ENCODE data around the gene RRP8. TPM values are rescaled to one million over a fixed set of nuclear protein-coding genes. Genes with fewer than 3 reads are reported as not detected.

Gene RRP8
- total RNA-seq, 1 donor from 2014 or later = 29.4 TPM

DNA sequence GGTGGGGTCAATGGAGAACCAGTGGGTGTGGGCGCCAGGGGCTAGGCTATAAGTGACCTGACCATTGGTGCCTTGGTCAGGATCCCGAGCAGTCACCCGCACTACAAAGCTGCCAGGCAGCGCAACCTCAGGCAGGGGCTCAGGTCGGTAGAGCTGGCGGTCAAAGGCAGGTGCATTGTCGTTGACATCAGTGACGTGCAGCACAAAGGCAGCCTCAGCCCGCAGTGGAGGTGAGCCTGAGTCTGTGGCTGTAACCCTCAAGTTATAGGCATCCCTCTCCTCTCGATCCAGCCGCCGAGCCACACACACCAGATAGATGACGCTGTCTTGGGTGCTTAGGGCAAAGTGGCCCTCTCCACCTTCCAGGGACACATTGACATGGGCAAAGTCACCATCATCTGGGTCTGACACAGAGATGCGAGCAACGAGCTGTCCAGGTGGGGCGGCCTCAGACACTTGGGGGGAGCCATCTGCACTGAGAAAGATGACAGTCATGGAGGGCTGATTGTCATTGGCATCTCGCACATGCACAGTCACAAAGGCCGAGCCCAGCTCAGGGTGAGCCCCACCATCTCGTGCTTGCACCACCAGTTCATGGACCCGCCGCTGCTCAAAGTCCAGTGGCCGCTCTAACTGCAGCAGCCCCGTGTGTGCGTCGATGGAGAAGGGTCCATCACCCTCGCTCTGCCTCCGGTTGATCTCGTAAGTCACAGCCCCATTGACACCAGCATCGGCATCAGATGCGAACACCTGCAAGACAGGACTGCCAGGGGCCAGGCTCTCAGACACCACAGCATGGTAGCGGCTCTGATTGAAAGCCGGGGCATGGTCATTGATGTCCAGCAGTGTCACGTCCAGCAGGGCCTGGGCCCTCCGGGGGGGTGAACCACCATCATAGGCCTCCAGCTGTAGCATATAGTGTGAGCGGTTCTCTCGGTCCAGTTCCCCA, 36.9 kb upstream of the RRP8 start:
- H3K36me3 Mint-ChIP-seq (ENCODE audit: low read depth) = no peaks in the 10 kb centered on the region
- no peaks in the 10 kb centered on the region for H3K27me3 Mint-ChIP-seq (ENCODE audit: low read depth)
- DNase-seq (ENCODE audit: low spot score) = no peak
- intact Hi-C loops (cut with micrococcal nuclease) = no loop called here
- no peak overlapping the region for H3K27ac Mint-ChIP-seq
- peaks cover 7% of the 10 kb centered on the region for H3K4me1 Mint-ChIP-seq (ENCODE audit: low read depth)
- H3K9me3 Mint-ChIP-seq = no peaks in the 10 kb centered on the region
- no peak overlapping the region for H3K4me3 Mint-ChIP-seq (ENCODE audit: low read depth)

DNA sequence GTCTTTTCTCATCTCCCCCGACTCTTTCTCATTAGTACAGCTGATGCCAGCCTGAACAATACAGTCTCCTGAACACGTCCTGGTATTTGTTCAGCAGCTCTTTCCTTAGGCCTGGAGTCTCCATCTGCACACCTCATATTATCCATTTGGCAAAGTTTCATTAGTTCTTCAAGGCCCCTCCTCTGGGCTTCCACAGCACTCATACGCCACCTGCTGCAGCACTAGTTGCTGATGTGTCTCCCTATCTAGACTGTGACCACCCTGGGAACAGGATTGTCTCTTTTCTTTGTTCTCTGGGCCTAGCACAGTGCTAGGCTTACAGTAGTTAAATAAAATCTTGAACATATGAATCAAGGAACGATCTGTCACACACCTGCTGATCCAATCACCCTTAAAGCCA, 35.0 kb upstream of the RRP8 start:
- H3K4me3 Mint-ChIP-seq (ENCODE audit: low read depth) = no peak overlapping the region
- H3K27ac Mint-ChIP-seq = no peak overlapping the region
- H3K9me3 Mint-ChIP-seq = no peaks in the 10 kb centered on the region
- H3K36me3 Mint-ChIP-seq (ENCODE audit: low read depth) = no peaks in the 10 kb centered on the region
- DNase-seq (ENCODE audit: low spot score) = no peak
- intact Hi-C loops (cut with micrococcal nuclease) = no loop called here
- peaks cover 7% of the 10 kb centered on the region for H3K4me1 Mint-ChIP-seq (ENCODE audit: low read depth)
- H3K27me3 Mint-ChIP-seq (ENCODE audit: low read depth) = no peaks in the 10 kb centered on the region

DNA sequence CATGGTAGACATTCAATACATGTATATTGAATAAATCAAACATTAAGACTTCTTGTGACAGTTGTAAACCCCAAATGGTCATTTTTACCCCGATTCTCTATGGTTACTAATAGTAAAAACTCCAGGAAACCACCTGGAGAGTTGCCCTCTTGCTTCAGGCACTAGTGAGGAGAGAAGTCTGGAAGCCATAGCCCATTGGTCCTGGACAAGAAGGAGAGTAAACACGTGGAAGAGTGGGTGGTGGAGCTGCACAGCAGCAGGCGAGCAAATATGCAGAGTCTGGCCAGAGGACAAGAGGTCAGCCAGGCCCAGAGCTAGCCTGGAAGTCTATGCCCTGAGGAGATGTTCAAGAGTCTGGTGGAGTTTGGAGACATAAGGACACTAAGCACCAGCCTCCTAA, 34.5 kb upstream of the RRP8 start:
- Mint-ChIP-seq H3K9me3 (no peaks in the 10 kb centered on the region), H3K4me1 (ENCODE audit: low read depth) (peaks cover 7% of the 10 kb centered on the region), H3K4me3 (ENCODE audit: low read depth) (no peak overlapping the region), H3K27ac (no peak overlapping the region), H3K36me3 (ENCODE audit: low read depth) (no peaks in the 10 kb centered on the region), H3K27me3 (ENCODE audit: low read depth) (no peaks in the 10 kb centered on the region)
- DNase-seq (ENCODE audit: low spot score) = no peak
- intact Hi-C loops (cut with micrococcal nuclease) = no loop called here

DNA sequence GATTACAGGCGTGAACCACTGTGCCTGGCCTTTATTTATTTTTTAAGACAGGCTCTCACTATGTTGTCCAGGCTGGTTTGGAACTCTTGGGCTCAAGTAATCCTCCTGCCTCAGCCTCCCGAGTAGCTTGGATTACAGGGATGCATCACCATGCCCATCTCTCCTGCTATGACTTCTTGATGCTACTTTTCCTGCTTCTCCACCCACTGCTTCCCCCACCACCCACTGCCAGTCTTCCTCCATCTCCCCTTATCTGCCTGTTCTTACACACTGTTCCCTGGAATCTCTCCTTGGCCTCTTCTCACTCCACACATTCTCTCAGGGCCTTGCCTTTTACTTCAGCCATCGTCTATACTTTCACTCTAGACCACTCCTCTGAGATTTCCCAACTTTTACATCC, 33.1 kb upstream of the RRP8 start:
- intact Hi-C loops (cut with micrococcal nuclease) = no loop called here
- Mint-ChIP-seq H3K36me3 (ENCODE audit: low read depth) (no peaks in the 10 kb centered on the region), H3K9me3 (no peaks in the 10 kb centered on the region), H3K4me1 (ENCODE audit: low read depth) (peaks cover 7% of the 10 kb centered on the region), H3K4me3 (ENCODE audit: low read depth) (no peak overlapping the region), H3K27ac (no peak overlapping the region), H3K27me3 (ENCODE audit: low read depth) (no peaks in the 10 kb centered on the region)
- no peak for DNase-seq (ENCODE audit: low spot score)

DNA sequence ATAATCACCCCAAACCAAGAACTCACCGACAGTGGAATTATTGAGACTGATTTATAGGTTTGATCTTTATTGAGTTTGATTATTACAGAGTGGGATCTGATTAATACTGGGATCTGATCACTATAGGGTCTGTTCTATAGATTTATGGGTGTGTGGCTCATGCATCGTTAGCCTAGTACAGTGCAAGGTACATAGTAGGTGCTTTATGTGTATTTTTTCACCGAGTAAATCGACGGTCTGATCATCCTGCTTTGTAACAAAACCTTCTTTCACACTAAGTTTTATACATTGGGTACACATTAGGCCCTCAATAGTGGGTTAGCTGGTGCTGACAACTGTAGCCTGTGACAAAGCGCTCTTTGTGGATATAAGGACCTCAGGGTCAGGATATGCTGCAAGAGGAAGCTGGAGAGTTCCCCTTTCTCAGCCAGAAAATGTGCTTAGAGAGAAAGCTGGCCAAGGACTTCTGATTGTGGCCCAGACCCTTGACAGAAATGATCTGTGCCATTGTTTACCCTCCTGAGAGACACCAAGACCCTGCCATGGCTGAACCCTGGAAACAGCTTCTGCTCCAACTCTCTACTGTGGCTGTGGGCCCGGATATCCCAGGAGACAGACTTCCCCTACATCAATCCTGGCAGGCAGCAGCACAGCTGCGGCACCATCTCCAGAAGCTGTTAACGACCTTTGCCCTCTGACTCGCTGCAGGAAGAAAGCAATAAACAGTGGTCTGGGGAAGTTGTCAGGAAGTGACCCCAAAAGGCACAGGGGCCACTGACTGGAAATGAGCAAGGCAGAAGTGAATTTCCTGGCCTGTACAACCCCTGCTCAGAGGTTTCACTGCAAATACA, 31.9 kb upstream of the RRP8 start:
- Mint-ChIP-seq H3K27me3 (ENCODE audit: low read depth) (no peaks in the 10 kb centered on the region), H3K36me3 (ENCODE audit: low read depth) (no peaks in the 10 kb centered on the region), H3K9me3 (no peaks in the 10 kb centered on the region), H3K27ac (no peak overlapping the region), H3K4me3 (ENCODE audit: low read depth) (no peak overlapping the region), H3K4me1 (ENCODE audit: low read depth) (peaks cover 7% of the 10 kb centered on the region)
- intact Hi-C loops (cut with micrococcal nuclease) = no loop called here
- no peak for DNase-seq (ENCODE audit: low spot score)

DNA sequence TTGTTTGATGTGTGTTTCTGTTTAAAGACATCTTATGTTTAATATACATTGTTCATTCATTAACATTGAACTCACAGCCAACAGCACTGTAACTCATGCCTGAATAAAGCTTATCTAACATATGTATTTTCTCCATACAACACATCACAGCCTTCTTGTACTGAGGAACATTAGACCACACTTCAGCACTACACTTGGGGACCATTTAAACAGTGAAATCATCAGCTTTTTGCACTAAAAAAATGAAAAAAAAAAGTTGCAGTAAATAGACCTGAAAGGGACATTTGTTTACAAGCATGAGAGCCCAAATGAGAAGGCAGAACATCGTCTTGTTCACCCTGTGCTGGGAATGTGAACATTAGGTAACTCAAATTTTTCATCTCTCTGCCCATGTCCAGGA, 31.1 kb upstream of the RRP8 start:
- no peak for DNase-seq (ENCODE audit: low spot score)
- H3K9me3 Mint-ChIP-seq = no peaks in the 10 kb centered on the region
- no peaks in the 10 kb centered on the region for H3K27me3 Mint-ChIP-seq (ENCODE audit: low read depth)
- H3K4me3 Mint-ChIP-seq (ENCODE audit: low read depth) = no peak overlapping the region
- no peak overlapping the region for H3K27ac Mint-ChIP-seq
- H3K4me1 Mint-ChIP-seq (ENCODE audit: low read depth) = peaks cover 5% of the 10 kb centered on the region
- no peaks in the 10 kb centered on the region for H3K36me3 Mint-ChIP-seq (ENCODE audit: low read depth)
- intact Hi-C loops (cut with micrococcal nuclease) = no loop called here

DNA sequence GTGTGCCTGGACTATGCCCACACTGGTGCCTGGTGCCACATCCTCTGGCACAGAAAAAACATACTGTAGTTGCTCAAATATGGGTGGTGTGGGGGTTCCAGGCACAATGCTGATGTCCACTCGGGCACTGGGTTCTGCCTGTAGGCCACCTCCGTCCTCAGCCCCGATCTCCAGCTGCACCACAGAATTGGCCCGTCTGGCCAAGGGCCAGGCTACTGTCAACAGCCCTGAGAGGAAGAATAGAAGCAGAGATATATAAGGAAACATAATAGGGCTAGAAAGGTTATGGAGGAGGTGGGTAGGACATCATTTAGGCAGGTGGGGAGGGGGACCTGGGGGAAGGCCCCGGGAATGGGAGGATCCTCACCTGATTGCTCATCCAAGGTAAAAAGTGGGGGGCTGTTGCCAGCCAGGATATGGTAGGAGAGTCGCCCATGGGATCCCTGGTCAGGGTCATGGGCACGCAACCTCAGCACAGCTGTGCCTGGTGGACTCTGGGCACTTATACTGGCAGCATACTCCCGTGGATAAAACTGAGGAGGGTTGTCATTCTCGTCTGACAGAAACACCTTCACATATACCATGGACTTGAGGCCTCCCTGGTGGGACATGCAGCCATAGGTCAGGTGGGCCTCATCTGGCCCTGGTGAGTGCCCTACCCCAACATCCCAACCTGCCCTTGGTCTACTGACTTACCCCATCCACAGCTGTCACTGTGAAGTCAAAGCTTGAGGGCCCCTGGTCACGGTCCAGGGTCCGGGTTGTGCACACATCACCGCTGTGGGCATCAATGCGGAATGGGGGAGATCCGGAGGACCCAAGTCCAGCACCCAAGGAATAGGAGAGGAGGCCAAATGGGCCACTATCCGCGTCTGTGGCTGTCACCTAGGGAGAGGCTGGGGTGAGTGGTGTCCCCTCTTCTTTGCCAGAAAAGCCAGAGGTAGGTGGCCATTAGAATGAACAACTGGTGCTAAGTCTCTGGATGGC, 30.3 kb upstream of the RRP8 start:
- Mint-ChIP-seq H3K27ac (no peak overlapping the region), H3K4me1 (ENCODE audit: low read depth) (no peaks in the 10 kb centered on the region), H3K27me3 (ENCODE audit: low read depth) (no peaks in the 10 kb centered on the region), H3K9me3 (no peaks in the 10 kb centered on the region), H3K36me3 (ENCODE audit: low read depth) (no peaks in the 10 kb centered on the region), H3K4me3 (ENCODE audit: low read depth) (no peak overlapping the region)
- intact Hi-C loops (cut with micrococcal nuclease) = no loop called here
- DNase-seq (ENCODE audit: low spot score) = no peak

DNA sequence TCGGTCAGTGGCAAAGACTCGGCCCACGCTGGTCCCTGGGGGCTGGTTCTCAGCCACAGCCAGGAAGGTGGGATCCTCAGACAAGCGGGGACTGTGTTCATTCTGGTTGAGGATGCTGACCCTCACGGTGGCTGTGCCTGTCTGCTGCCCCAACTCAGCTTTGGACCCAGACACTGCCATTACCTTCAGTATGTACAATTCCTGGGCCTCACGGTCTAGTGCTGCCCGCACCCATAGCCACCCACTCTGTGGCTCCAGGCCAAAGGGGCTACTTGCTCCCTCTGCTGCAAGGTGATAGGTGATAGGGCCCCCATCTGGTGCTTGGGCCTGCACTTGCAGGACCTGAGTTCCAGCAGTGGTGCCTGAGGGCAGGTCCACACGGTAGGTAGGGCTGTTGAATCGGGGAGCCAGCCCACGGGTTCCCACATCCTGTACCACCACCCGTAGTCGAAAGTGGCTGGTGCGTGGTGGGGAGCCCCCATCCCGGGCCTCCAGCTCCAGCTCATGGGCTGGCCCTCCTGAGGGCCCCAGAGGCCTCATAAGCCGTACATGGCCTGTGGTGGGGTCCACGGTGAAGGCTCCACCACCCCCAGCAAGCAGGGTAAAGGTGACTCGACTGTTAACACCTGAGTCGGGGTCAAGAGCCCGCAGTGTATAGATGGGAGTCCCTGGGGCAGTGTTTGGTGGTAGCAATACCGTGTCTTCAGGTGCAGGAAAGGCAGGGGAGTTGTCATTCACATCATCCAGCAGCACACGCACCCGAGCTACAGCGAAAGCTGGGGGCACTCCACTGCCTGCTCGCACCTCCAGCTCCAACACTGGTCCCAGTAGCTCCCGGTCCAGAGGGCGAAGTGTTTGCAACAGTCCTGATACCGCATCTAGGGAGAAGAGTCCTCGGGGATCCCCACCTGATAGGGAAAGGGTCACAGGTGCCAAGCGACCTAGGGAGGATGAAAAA, 29.0 kb upstream of the RRP8 start:
- intact Hi-C loops (cut with micrococcal nuclease) = no loop called here
- no peaks in the 10 kb centered on the region for H3K9me3 Mint-ChIP-seq
- H3K36me3 Mint-ChIP-seq (ENCODE audit: low read depth) = no peaks in the 10 kb centered on the region
- no peak overlapping the region for H3K27ac Mint-ChIP-seq
- no peak overlapping the region for H3K4me3 Mint-ChIP-seq (ENCODE audit: low read depth)
- H3K27me3 Mint-ChIP-seq (ENCODE audit: low read depth) = no peaks in the 10 kb centered on the region
- H3K4me1 Mint-ChIP-seq (ENCODE audit: low read depth) = peaks cover 9% of the 10 kb centered on the region
- DNase-seq (ENCODE audit: low spot score) = no peak

DNA sequence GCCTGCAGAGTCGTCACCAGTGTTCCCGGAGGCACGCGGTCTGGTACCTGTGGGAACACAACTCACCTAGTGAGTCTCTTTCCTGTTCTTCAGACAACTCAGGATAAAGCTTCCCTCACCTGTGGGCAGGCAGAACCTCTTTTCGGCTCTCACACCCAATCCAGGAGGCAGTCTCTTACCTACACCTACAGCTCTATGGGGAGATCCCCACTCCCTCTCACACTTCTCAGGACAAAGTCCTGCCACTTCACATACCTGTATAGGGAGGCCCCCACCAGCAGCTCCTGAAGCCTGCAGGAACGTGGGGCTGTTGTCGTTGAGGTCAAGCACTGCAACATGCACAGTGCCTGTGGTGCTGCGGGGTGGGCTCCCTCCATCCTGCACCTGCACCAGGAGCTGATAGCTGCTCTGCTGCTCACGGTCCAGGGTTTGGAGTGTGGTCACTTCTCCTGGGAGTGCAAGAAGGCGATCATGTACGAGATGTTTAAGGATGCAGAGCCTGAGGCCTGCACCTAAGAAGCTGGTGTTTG, 28.0 kb upstream of the RRP8 start:
- Mint-ChIP-seq H3K9me3 (no peaks in the 10 kb centered on the region), H3K27me3 (ENCODE audit: low read depth) (no peaks in the 10 kb centered on the region), H3K27ac (no peak overlapping the region), H3K4me1 (ENCODE audit: low read depth) (peaks cover 13% of the 10 kb centered on the region), H3K36me3 (ENCODE audit: low read depth) (no peaks in the 10 kb centered on the region), H3K4me3 (ENCODE audit: low read depth) (no peak overlapping the region)
- intact Hi-C loops (cut with micrococcal nuclease) = no loop called here
- no peak for DNase-seq (ENCODE audit: low spot score)

DNA sequence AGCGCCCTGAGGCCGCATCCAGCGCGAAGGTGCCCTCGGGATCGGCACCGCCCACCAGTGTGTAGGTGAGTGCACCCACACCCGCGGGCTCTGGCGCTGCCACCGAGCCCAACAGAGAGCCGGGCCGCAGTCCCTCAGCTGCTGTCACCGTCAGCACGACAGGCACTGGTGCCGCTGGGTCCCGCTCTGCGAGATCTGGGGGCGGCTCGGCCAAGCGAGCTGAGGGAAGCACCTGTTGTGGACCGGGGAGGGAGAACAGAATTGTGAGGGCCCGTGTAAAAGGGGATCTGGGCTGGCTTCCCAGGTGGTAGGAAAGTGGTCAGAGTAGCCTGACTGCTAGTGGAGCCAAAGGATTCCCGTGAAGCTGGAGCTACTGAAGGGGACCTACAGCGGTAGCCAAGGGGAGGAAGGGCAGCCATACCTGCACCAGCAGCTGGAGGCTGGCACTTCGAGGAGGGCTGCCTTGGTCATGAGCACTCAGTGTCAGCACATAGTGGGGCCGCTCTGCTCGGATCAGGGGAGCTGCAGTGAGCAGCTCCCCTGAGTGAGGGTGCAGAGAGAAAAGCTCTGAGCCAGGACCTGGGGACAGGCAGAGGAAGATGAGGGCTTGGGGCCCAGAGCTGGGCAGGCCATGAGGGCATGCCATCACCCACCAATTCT, 27.3 kb upstream of the RRP8 start:
- intact Hi-C loops (cut with micrococcal nuclease) = no loop called here
- DNase-seq (ENCODE audit: low spot score) = no peak
- no peaks in the 10 kb centered on the region for H3K27me3 Mint-ChIP-seq (ENCODE audit: low read depth)
- peaks cover 13% of the 10 kb centered on the region for H3K4me1 Mint-ChIP-seq (ENCODE audit: low read depth)
- no peaks in the 10 kb centered on the region for H3K36me3 Mint-ChIP-seq (ENCODE audit: low read depth)
- H3K4me3 Mint-ChIP-seq (ENCODE audit: low read depth) = no peak overlapping the region
- no peak overlapping the region for H3K27ac Mint-ChIP-seq
- no peaks in the 10 kb centered on the region for H3K9me3 Mint-ChIP-seq
